Measurements from ENCODE around the gene SDK1. TPM values are rescaled to one million over a fixed set of nuclear protein-coding genes. Genes with fewer than 3 reads are reported as not detected.

SDK1 gene
- total RNA-seq, 1 donor from 2014 or later = 5.4 TPM

GRCh38 chr7:3762146-3762831 lies 461.2 kb downstream of the SDK1 start:
- peaks cover 4% of the 10 kb centered on the region for H3K9me3 Mint-ChIP-seq (ENCODE audit: unreplicated experiment)
- TF ChIP-seq, protein P1, sequence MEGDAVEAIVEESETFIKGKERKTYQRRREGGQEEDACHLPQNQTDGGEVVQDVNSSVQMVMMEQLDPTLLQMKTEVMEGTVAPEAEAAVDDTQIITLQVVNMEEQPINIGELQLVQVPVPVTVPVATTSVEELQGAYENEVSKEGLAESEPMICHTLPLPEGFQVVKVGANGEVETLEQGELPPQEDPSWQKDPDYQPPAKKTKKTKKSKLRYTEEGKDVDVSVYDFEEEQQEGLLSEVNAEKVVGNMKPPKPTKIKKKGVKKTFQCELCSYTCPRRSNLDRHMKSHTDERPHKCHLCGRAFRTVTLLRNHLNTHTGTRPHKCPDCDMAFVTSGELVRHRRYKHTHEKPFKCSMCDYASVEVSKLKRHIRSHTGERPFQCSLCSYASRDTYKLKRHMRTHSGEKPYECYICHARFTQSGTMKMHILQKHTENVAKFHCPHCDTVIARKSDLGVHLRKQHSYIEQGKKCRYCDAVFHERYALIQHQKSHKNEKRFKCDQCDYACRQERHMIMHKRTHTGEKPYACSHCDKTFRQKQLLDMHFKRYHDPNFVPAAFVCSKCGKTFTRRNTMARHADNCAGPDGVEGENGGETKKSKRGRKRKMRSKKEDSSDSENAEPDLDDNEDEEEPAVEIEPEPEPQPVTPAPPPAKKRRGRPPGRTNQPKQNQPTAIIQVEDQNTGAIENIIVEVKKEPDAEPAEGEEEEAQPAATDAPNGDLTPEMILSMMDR (IDR thresholded peaks at IDR 0.05) = peak; percentile 29
- no peak overlapping the region for H3K4me3 Mint-ChIP-seq (ENCODE audit: unreplicated experiment)
- H3K4me1 Mint-ChIP-seq (ENCODE audit: unreplicated experiment) = peaks cover 24% of the 10 kb centered on the region
- H3K27ac Mint-ChIP-seq (ENCODE audit: unreplicated experiment) = peak overlapping the region; percentile 77
- H3K27me3 Mint-ChIP-seq (ENCODE audit: unreplicated experiment) = peaks cover 4% of the 10 kb centered on the region
- H3K36me3 Mint-ChIP-seq (ENCODE audit: unreplicated experiment) = no peaks in the 10 kb centered on the region
- no peak for DNase-seq (ENCODE audit: extremely low spot score, unreplicated experiment)

GRCh38 chr7:3767917-3768777 lies 467.1 kb downstream of the SDK1 start:
- DNase-seq (ENCODE audit: extremely low spot score, unreplicated experiment) = no peak
- TF ChIP-seq, protein P1 (IDR thresholded peaks at IDR 0.05) = no peak
- H3K4me3 Mint-ChIP-seq (ENCODE audit: unreplicated experiment) = no peak overlapping the region
- no peak overlapping the region for H3K27ac Mint-ChIP-seq (ENCODE audit: unreplicated experiment)
- H3K36me3 Mint-ChIP-seq (ENCODE audit: unreplicated experiment) = peaks cover 9% of the 10 kb centered on the region
- H3K9me3 Mint-ChIP-seq (ENCODE audit: unreplicated experiment) = peaks cover 5% of the 10 kb centered on the region
- H3K27me3 Mint-ChIP-seq (ENCODE audit: unreplicated experiment) = peaks cover 4% of the 10 kb centered on the region
- H3K4me1 Mint-ChIP-seq (ENCODE audit: unreplicated experiment) = no peaks in the 10 kb centered on the region

- Mint-ChIP-seq H3K27ac (ENCODE audit: unreplicated experiment) (no peak overlapping the region), H3K36me3 (ENCODE audit: unreplicated experiment) (peaks cover 11% of the 10 kb centered on the region), H3K27me3 (ENCODE audit: unreplicated experiment) (peaks cover 2% of the 10 kb centered on the region), H3K4me1 (ENCODE audit: unreplicated experiment) (no peaks in the 10 kb centered on the region), H3K4me3 (ENCODE audit: unreplicated experiment) (no peak overlapping the region), H3K9me3 (ENCODE audit: unreplicated experiment) (peaks cover 10% of the 10 kb centered on the region)
- TF ChIP-seq, protein P1 (IDR thresholded peaks at IDR 0.05) = no peak
- DNase-seq (ENCODE audit: extremely low spot score, unreplicated experiment) = no peak
Measured at GRCh38 chr7:3771906-3772305, 470.9 kb downstream of the SDK1 start.

DNA sequence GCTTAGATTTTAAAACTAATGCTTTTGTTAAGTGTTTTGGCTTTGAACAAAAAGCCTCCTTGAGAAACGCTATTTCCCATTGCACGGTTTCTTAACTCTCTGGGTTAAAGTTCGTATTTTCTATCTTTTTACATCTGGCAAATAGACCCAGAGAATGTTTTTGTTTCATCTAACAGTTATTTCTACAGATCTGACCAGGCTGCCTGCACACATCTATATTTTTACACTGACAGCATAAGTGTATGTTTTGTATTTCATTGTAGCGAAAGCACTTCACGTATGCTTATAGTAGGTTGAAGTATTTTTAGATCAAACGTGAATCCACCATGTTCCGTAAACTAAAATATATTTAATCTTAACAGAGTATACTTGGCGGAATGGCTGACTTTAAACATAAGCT lies 477.3 kb downstream of the SDK1 start:
- Mint-ChIP-seq H3K27me3 (ENCODE audit: unreplicated experiment) (no peaks in the 10 kb centered on the region), H3K9me3 (ENCODE audit: unreplicated experiment) (peaks cover 19% of the 10 kb centered on the region)
- TF ChIP-seq, protein P1 (IDR thresholded peaks at IDR 0.05) = no peak

GRCh38 chr7:3780016-3780415 lies 479.0 kb downstream of the SDK1 start:
- Mint-ChIP-seq H3K4me3 (ENCODE audit: unreplicated experiment) (no peak overlapping the region), H3K4me1 (ENCODE audit: unreplicated experiment) (peaks cover 8% of the 10 kb centered on the region), H3K27ac (ENCODE audit: unreplicated experiment) (no peak overlapping the region), H3K27me3 (ENCODE audit: unreplicated experiment) (no peaks in the 10 kb centered on the region), H3K9me3 (ENCODE audit: unreplicated experiment) (peaks cover 21% of the 10 kb centered on the region), H3K36me3 (ENCODE audit: unreplicated experiment) (peaks cover 5% of the 10 kb centered on the region)
- TF ChIP-seq, protein P1 (IDR thresholded peaks at IDR 0.05) = no peak
- DNase-seq (ENCODE audit: extremely low spot score, unreplicated experiment) = no peak

More for the DNA sequence above, 477.3 kb downstream of the SDK1 start:
- Mint-ChIP-seq H3K27ac (ENCODE audit: unreplicated experiment) (no peak overlapping the region), H3K4me1 (ENCODE audit: unreplicated experiment) (peaks cover 8% of the 10 kb centered on the region), H3K4me3 (ENCODE audit: unreplicated experiment) (no peak overlapping the region), H3K36me3 (ENCODE audit: unreplicated experiment) (peaks cover 5% of the 10 kb centered on the region)
- no peak for DNase-seq (ENCODE audit: extremely low spot score, unreplicated experiment)

All from osteocyte (in vitro differentiated cells).